HEK293T (cell line): ENCODE measurements around the gene GPRIN3.
"Not testable (repeated sequence)": the region's sequence is repeated elsewhere in the genome, so short reads cannot be mapped to it uniquely, and the experiment has no call there.

Experiments
- FOXM1 ChIP-seq: fragments of 450-650 bp; IDR thresholded peaks from 2 replicates; pipeline ENCODE4 v1.6.1; 2017; ENCODE audit warnings: mild to moderate bottlenecking, borderline replicate concordance
- TARDBP ChIP-seq: fragments of 450-650 bp; IDR thresholded peaks from 2 replicates; pipeline ENCODE4 v1.6.1; 2016

DNA sequence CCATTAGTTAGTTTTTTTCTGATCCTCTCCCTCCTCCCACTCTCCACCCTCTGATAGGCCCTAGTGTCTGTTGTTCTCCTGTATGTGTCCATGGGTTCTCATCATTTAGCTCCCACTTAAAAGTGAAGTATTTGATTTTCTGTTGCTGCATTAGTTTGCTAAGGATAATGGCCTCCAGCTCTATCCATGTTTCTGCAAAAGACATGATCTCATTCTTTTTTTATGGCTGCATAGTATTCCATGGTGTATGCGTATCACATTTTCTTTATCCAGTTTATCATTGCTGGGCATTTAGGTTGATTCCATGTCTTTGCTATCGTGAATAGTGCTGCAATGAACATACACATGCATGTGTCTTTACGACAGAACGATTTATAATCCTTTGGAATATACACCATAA, 53.3 kb downstream of the GPRIN3 start:
- TF ChIP-seq FOXM1, TARDBP: not testable (repeated sequence)
